Retinal pigment epithelial cell (primary cell): ENCODE measurements around the gene FURIN.

Source experiments
- DNase-seq: peaks from one replicate; pipeline ENCODE4 v3.0.0-alpha.2; 2010; ENCODE audit warnings: low read depth
- H3K4me3 ChIP-seq: 2 replicates; pipeline ENCODE4 v1.5.1; 2011; ENCODE audit warnings: mild to moderate bottlenecking, low read length, control low read depth, moderate library complexity
- CTCF ChIP-seq: conservative IDR thresholded peaks from 2 replicates; pipeline ENCODE4 v1.5.1; 2011; ENCODE audit warnings: low read depth, low read length, control low read depth, inconsistent platforms

The FURIN gene

GRCh38 chr15:90826886-90827435 is 41.4 kb upstream of the FURIN start:
- no peak for TF ChIP-seq CTCF

GRCh38 chr15:90828111-90828510 is 40.3 kb upstream of the FURIN start:
- DNase-seq = no peak

More at GRCh38 chr15:90826886-90827435, 41.4 kb upstream of the FURIN start:
- no peak overlapping the region for H3K4me3 ChIP-seq
- DNase-seq = no peak

GRCh38 chr15:90829126-90829525 is 39.3 kb upstream of the FURIN start:
- no peak for TF ChIP-seq CTCF
- DNase-seq = no peak
- H3K4me3 ChIP-seq = no peak overlapping the region

More at GRCh38 chr15:90828111-90828510, 40.3 kb upstream of the FURIN start:
- TF ChIP-seq CTCF = no peak
- no peak overlapping the region for H3K4me3 ChIP-seq

GRCh38 chr15:90829942-90830440 is 38.4 kb upstream of the FURIN start:
- TF ChIP-seq CTCF = no peak
- no peak overlapping the region for H3K4me3 ChIP-seq

GRCh38 chr15:90834626-90835025 is 33.8 kb upstream of the FURIN start:
- DNase-seq = no peak
- no peak for TF ChIP-seq CTCF
- H3K4me3 ChIP-seq = no peak overlapping the region

More at GRCh38 chr15:90829942-90830440, 38.4 kb upstream of the FURIN start:
- no peak for DNase-seq

GRCh38 chr15:90836296-90836871 is 32.0 kb upstream of the FURIN start:
- TF ChIP-seq CTCF = no peak
- no peak for DNase-seq
- no peak overlapping the region for H3K4me3 ChIP-seq

GRCh38 chr15:90837094-90837493 is 31.3 kb upstream of the FURIN start:
- no peak for TF ChIP-seq CTCF
- no peak for DNase-seq
- no peak overlapping the region for H3K4me3 ChIP-seq
